Measurements from ENCODE around the gene USP50.

DNA sequence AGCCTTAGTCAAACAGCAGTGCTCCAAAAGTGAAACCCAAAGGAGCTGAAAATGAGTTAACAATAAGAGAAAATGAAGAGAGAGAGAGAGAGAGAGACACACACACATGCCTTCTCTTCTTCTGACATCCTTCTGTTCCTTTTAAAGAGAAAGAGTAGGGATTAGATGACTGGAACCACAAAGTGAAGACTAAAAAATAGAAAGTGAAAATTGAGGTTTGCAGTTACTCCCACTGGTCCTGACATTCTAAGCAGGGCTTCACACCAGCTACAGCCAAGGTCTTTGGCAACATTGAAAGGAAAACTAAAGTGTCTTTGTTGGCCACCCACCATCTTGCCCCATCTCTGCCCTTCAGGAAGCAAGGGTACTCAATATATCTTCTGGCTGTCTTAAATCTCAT, 59.2 kb downstream of the USP50 start:
- TF ChIP-seq POLR2A (IDR thresholded peaks at IDR 0.05) = no peak
- TF ChIP-seq, protein P1, sequence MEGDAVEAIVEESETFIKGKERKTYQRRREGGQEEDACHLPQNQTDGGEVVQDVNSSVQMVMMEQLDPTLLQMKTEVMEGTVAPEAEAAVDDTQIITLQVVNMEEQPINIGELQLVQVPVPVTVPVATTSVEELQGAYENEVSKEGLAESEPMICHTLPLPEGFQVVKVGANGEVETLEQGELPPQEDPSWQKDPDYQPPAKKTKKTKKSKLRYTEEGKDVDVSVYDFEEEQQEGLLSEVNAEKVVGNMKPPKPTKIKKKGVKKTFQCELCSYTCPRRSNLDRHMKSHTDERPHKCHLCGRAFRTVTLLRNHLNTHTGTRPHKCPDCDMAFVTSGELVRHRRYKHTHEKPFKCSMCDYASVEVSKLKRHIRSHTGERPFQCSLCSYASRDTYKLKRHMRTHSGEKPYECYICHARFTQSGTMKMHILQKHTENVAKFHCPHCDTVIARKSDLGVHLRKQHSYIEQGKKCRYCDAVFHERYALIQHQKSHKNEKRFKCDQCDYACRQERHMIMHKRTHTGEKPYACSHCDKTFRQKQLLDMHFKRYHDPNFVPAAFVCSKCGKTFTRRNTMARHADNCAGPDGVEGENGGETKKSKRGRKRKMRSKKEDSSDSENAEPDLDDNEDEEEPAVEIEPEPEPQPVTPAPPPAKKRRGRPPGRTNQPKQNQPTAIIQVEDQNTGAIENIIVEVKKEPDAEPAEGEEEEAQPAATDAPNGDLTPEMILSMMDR (IDR thresholded peaks at IDR 0.05) = no peak
- TF ChIP-seq EP300 (IDR thresholded peaks at IDR 0.05) = no peak
